Naive thymus-derived CD8-positive, alpha-beta T cell (primary cell): ENCODE results near the gene PRDX5. TPM values are rescaled to one million over a fixed set of nuclear protein-coding genes. Genes with fewer than 3 reads are reported as not detected.
"Not testable (repeated sequence)": the region's sequence is repeated elsewhere in the genome, so short reads cannot be mapped to it uniquely, and the experiment has no call there.

Experiments
- ATAC-seq, 2 donors: fragments of 150-1000 bp; cut with Tn5 transposase in 1 of 2; sonication (Bioruptor Pico), chemical (Tn5 transposase) in 1 of 2; 1 replicate in 1 of 2; 2 replicates in 1 of 2; pipeline ENCODE4 v1.10.0; 2021; ENCODE audit warnings: mild to moderate bottlenecking in 2 of 2, moderate library complexity in 2 of 2
- POLR2A ChIA-PET: fragments of 350-600 bp; sonication (Branson Sonifier 250); formaldehyde crosslinking; loops from one replicate; lab custom pipeline; 2021; ENCODE audit warnings: antibody characterized with exemption; lab: Charles Lee
- DNase-seq, 10 donors: peaks; one replicate each; pipeline versions ENCODE4 v3.0.0 to v3.0.0-alpha.2; 2020 to 2022
- H3K27ac Mint-ChIP-seq, 10 donors: one replicate each; pipeline ENCODE4 v1.8.0; 2020 to 2022; ENCODE audit warnings: mild to moderate bottlenecking in 10 of 10, mixed read lengths in 10 of 10, moderate library complexity in 4 of 10, inconsistent platforms in 1 of 10
- H3K27me3 Mint-ChIP-seq, 5 donors: one replicate each; pipeline ENCODE4 v1.8.0; 2021 to 2022; ENCODE audit warnings: mixed read lengths in 5 of 5
- H3K36me3 Mint-ChIP-seq, 3 donors: one replicate each; pipeline ENCODE4 v1.8.0; 2020 to 2022; ENCODE audit warnings: mixed read lengths in 3 of 3, mild to moderate bottlenecking in 2 of 3, inconsistent platforms in 1 of 3
- H3K4me1 Mint-ChIP-seq, 4 donors: one replicate each; pipeline ENCODE4 v1.8.0; 2021 to 2022; ENCODE audit warnings: mixed read lengths in 4 of 4
- H3K4me3 Mint-ChIP-seq, 10 donors: one replicate each; pipeline ENCODE4 v1.8.0; 2020 to 2022; ENCODE audit warnings: mild to moderate bottlenecking in 10 of 10, mixed read lengths in 10 of 10, moderate library complexity in 6 of 10, inconsistent platforms in 1 of 10
- H3K9me3 Mint-ChIP-seq, 9 donors: one replicate each; pipeline ENCODE4 v1.8.0; 2020 to 2022; ENCODE audit warnings: mixed read lengths in 9 of 9, mild to moderate bottlenecking in 3 of 9, inconsistent platforms in 1 of 9, moderate library complexity in 1 of 9
- polyA plus RNA-seq, 3 donors: library from polyadenylated mRNA; unstranded; fragments of 300-500 nt; fragmentation: Illumina TruSeq; gene quantifications; one replicate each; pipeline ENCODE4 v1.2.3, GENCODE V29; 2021
- total RNA-seq, 8 experiments: library from RNA in 2 of 8; stranded (reverse) in 2 of 8; gene quantifications; one replicate each; pipeline ENCODE4 v1.2.3 and lab custom pipeline; 2021 to 2026

PRDX5 gene
- total and polyA plus RNA-seq, 5 experiments from 2014 or later, result 47.5 to 239 (median 186) TPM

GRCh38 chr11:64303109-64304031 is 14.6 kb upstream of the PRDX5 start:
- no peak for ATAC-seq
- Mint-ChIP-seq H3K4me3 (peak overlapping the region in 5 of 10 donors; percentile 4 to 97 (median 93)), H3K27me3 (peaks cover 13 to 28% (median 20%) of the 10 kb centered on the region in 5 donors), H3K36me3 (peaks cover 0 to 9% (median 0%) of the 10 kb centered on the region in 3 donors), H3K9me3 (no peaks in the 10 kb centered on the region), H3K4me1 (peaks cover 22 to 51% (median 44%) of the 10 kb centered on the region in 4 donors), H3K27ac (peak overlapping the region in 6 of 10 donors; percentile 11 to 97 (median 95))
- DNase-seq, result no peak
- POLR2A ChIA-PET, result interaction anchor here (1.0 to 7.5 kb wide), 16 partner anchors 14 to 1350 kb away, joined by 3 to 113 read pairs (median 6); partner anchors contain the start of genes BAD, FERMT3, FKBP2 and GPR137

- peaks cover 12 to 22% (median 15%) of the 10 kb centered on the region in 5 donors for H3K27me3 Mint-ChIP-seq
- H3K4me3 Mint-ChIP-seq, result peak overlapping the region; percentile 85 to 97 (median 93)
- ATAC-seq, result no peak
- peak overlapping the region; percentile 87 to 98 (median 95) for H3K27ac Mint-ChIP-seq
- H3K9me3 Mint-ChIP-seq, result no peaks in the 10 kb centered on the region
- peaks cover 0 to 9% (median 0%) of the 10 kb centered on the region in 3 donors for H3K36me3 Mint-ChIP-seq
- POLR2A ChIA-PET, result interaction anchor here (0.9 to 7.5 kb wide), 17 partner anchors 13 to 465 kb away, joined by 3 to 113 read pairs (median 6); partner anchors contain the start of genes BAD, FERMT3, FKBP2 and GPR137
- no peak for DNase-seq
- H3K4me1 Mint-ChIP-seq, result peaks cover 22 to 48% (median 43%) of the 10 kb centered on the region in 4 donors
Observed at GRCh38 chr11:64304032-64304315, 13.9 kb upstream of the PRDX5 start.

GRCh38 chr11:64304316-64305072 is 13.4 kb upstream of the PRDX5 start:
- Mint-ChIP-seq H3K27ac (peak overlapping the region; percentile 87 to 98 (median 95)), H3K4me3 (peak overlapping the region; percentile 85 to 97 (median 93)), H3K9me3 (no peaks in the 10 kb centered on the region), H3K27me3 (peaks cover 12 to 18% (median 14%) of the 10 kb centered on the region in 5 donors), H3K36me3 (peaks cover 0 to 12% (median 0%) of the 10 kb centered on the region in 3 donors), H3K4me1 (peaks cover 22 to 47% (median 43%) of the 10 kb centered on the region in 4 donors)
- ATAC-seq, result peak; percentile 33 to 39
- DNase-seq, result peak; percentile 83 to 95 (median 90)
- POLR2A ChIA-PET, result interaction anchor here (0.7 to 7.5 kb wide), 23 partner anchors 13 to 791 kb away, joined by 3 to 113 read pairs (median 5); partner anchors contain the start of genes BAD, FERMT3, FKBP2 and GPR137

- ATAC-seq, result peak; percentile 70 to 74
- Mint-ChIP-seq H3K27ac (peak within 1 kb of the TSS; percentile 88 to 98 (median 96)), H3K9me3 (no peaks in the 10 kb centered on the region), H3K27me3 (peaks cover 8 to 12% (median 11%) of the 10 kb centered on the region in 5 donors), H3K4me3 (peak within 1 kb of the TSS; percentile 93 to 99 (median 96)), H3K36me3 (peaks cover 0 to 10% (median 0%) of the 10 kb centered on the region in 3 donors), H3K4me1 (peaks cover 20 to 44% (median 39%) of the 10 kb centered on the region in 4 donors)
- DNase-seq, result peak; percentile 98 to 100 (median 100)
- POLR2A ChIA-PET, result interaction anchor here (0.7 to 7.5 kb wide), 17 partner anchors 12 to 790 kb away, joined by 3 to 113 read pairs (median 6); partner anchors contain the start of genes BAD, FERMT3, FKBP2 and GPR137
Observed at GRCh38 chr11:64305075-64305690, 12.7 kb upstream of the PRDX5 start, which contains the start of gene ESRRA. ESRRA (plus strand) TSS chr11:64305524; CDS start chr11:64307180, 1,656 bp downstream.

- peak; percentile 20 to 26 for ATAC-seq
- POLR2A ChIA-PET, result interaction anchor here (1.0 to 7.5 kb wide), 11 partner anchors 11 to 120 kb away, joined by 3 to 113 read pairs (median 7); partner anchors contain the start of genes BAD, FERMT3, GPR137 and PPP1R14B
Observed at GRCh38 chr11:64305691-64306562, 12.0 kb upstream of the PRDX5 start.

GRCh38 chr11:64306563-64306875 is 11.4 kb upstream of the PRDX5 start:
- peak overlapping the region; percentile 86 to 97 (median 94) for H3K27ac Mint-ChIP-seq
- DNase-seq, result no peak

More at GRCh38 chr11:64305691-64306562, 12.0 kb upstream of the PRDX5 start:
- Mint-ChIP-seq H3K27me3 (peaks cover 1 to 7% (median 5%) of the 10 kb centered on the region in 5 donors), H3K27ac (peak overlapping the region; percentile 86 to 97 (median 94)), H3K9me3 (no peaks in the 10 kb centered on the region), H3K4me1 (peaks cover 18 to 40% (median 34%) of the 10 kb centered on the region in 4 donors), H3K36me3 (peaks cover 0 to 13% (median 0%) of the 10 kb centered on the region in 3 donors), H3K4me3 (peak overlapping the region; percentile 88 to 99 (median 96))
- peak; percentile 53 to 85 (median 60) for DNase-seq

GRCh38 chr11:64306876-64307622 is 10.9 kb upstream of the PRDX5 start:
- peak overlapping the region; percentile 88 to 99 (median 96) for H3K4me3 Mint-ChIP-seq
- H3K36me3 Mint-ChIP-seq, result peaks cover 0 to 15% (median 0%) of the 10 kb centered on the region in 3 donors
- POLR2A ChIA-PET, result interaction anchor here (1.3 to 7.5 kb wide), 4 partner anchors 10 to 101 kb away, joined by 3 to 113 read pairs (median 34); partner anchors contain the start of genes FERMT3, PRDX5 and TRMT112
- DNase-seq, result no peak
- H3K27me3 Mint-ChIP-seq, result peaks cover 0 to 2% (median under 1%) of the 10 kb centered on the region in 5 donors
- H3K9me3 Mint-ChIP-seq, result no peaks in the 10 kb centered on the region
- H3K4me1 Mint-ChIP-seq, result peaks cover 19 to 37% (median 34%) of the 10 kb centered on the region in 4 donors
- peak overlapping the region in 8 of 10 donors; percentile 27 to 97 (median 85) for H3K27ac Mint-ChIP-seq
- no peak for ATAC-seq

More at GRCh38 chr11:64306563-64306875, 11.4 kb upstream of the PRDX5 start:
- Mint-ChIP-seq H3K27me3 (peaks cover 0 to 5% (median 4%) of the 10 kb centered on the region in 5 donors), H3K4me3 (peak overlapping the region; percentile 88 to 99 (median 96)), H3K36me3 (peaks cover 0 to 15% (median 0%) of the 10 kb centered on the region in 3 donors), H3K9me3 (no peaks in the 10 kb centered on the region), H3K4me1 (peaks cover 19 to 41% (median 35%) of the 10 kb centered on the region in 4 donors)
- ATAC-seq, result no peak
- POLR2A ChIA-PET, result interaction anchor here (1.3 to 7.5 kb wide), 4 partner anchors 11 to 100 kb away, joined by 3 to 113 read pairs (median 34); partner anchors contain the start of genes FERMT3, PRDX5 and TRMT112

GRCh38 chr11:64307795-64308194 is 10.1 kb upstream of the PRDX5 start:
- POLR2A ChIA-PET, result interaction anchor here (0.7 to 7.5 kb wide), 4 partner anchors 9 to 121 kb away, joined by 4 to 113 read pairs (median 33); partner anchors contain the start of genes FERMT3, PRDX5 and TRMT112
- not testable (repeated sequence) for H3K27me3 Mint-ChIP-seq, H3K9me3 Mint-ChIP-seq, DNase-seq, ATAC-seq
- Mint-ChIP-seq H3K4me1 (peaks cover 22 to 43% (median 40%) of the 10 kb centered on the region in 4 donors), H3K27ac (peak overlapping the region in 8 of 10 donors; percentile 12 to 79 (median 44)), H3K36me3 (peaks cover 0 to 19% (median 0%) of the 10 kb centered on the region in 3 donors), H3K4me3 (peak overlapping the region in 8 of 10 donors; percentile 26 to 97 (median 52))

- peak overlapping the region in 8 of 10 donors; percentile 51 to 88 (median 81) for H3K27ac Mint-ChIP-seq
Observed at GRCh38 chr11:64312947-64313346, 5.0 kb upstream of the PRDX5 start.

More at GRCh38 chr11:64312947-64313346, 5.0 kb upstream of the PRDX5 start:
- DNase-seq (no peak), ATAC-seq (no peak)
- Mint-ChIP-seq H3K4me1 (peaks cover 16 to 39% (median 30%) of the 10 kb centered on the region in 4 donors), H3K9me3 (no peaks in the 10 kb centered on the region), H3K4me3 (peak overlapping the region in 2 of 10 donors; percentile 14 to 34), H3K27me3 (no peaks in the 10 kb centered on the region), H3K36me3 (peaks cover 0 to 21% (median 0%) of the 10 kb centered on the region in 3 donors)
- POLR2A ChIA-PET, result no interaction called here
